Liver (tissue), 9 donors: ENCODE data around the gene NKX1-2. TPM values are rescaled to one million over a fixed set of nuclear protein-coding genes. Genes with fewer than 3 reads are reported as not detected.

Experiments used
- DNase-seq: peaks from one replicate; pipeline ENCODE4 v3.0.0-alpha.2; 2017; ENCODE audit warnings: low spot score
- H3K27ac ChIP-seq, 2 donors: one replicate each; pipeline ENCODE4 v1.7.0; 2013; ENCODE audit warnings: inconsistent platforms in 2 of 2, low read length in 2 of 2, control low read depth in 1 of 2, low read depth in 1 of 2, mild to moderate bottlenecking in 1 of 2
- H3K27me3 ChIP-seq, 4 donors: one replicate each; pipeline versions ENCODE4 v1.6.1 to v1.7.0; 2013; ENCODE audit warnings: low read length in 3 of 4, inconsistent platforms in 1 of 4, mild to moderate bottlenecking in 1 of 4, moderate library complexity in 1 of 4; ENCODE audit not compliant: control insufficient read depth in 4 of 4, insufficient read depth in 4 of 4
- H3K36me3 ChIP-seq, 4 donors: one replicate each; pipeline versions ENCODE4 v1.6.1 to v1.7.0; 2013; ENCODE audit warnings: low read length in 3 of 4, mild to moderate bottlenecking in 3 of 4, low read depth in 1 of 4, moderate library complexity in 1 of 4; ENCODE audit not compliant: control insufficient read depth in 4 of 4, insufficient read depth in 3 of 4
- H3K4me1 ChIP-seq, 4 donors: one replicate each; pipeline versions ENCODE4 v1.6.1 to v1.7.0; 2013; ENCODE audit warnings: low read length in 3 of 4, mild to moderate bottlenecking in 3 of 4, moderate library complexity in 1 of 4; ENCODE audit not compliant: control insufficient read depth in 4 of 4, insufficient read depth in 4 of 4
- H3K4me3 ChIP-seq, 3 donors: one replicate each; pipeline versions ENCODE4 v1.6.1 to v1.7.0; 2013; ENCODE audit warnings: low read length in 3 of 3, control low read depth in 1 of 3, low read depth in 1 of 3, mild to moderate bottlenecking in 1 of 3
- H3K9ac ChIP-seq, 2 donors: one replicate each; pipeline ENCODE4 v1.7.0; 2013; ENCODE audit warnings: low read length in 2 of 2, mild to moderate bottlenecking in 2 of 2, moderate library complexity in 2 of 2, control low read depth in 1 of 2, low read depth in 1 of 2
- H3K9me3 ChIP-seq, 4 donors: one replicate each; pipeline versions ENCODE4 v1.6.1 to v1.7.0; 2013; ENCODE audit warnings: low read length in 3 of 4; ENCODE audit not compliant: control insufficient read depth in 4 of 4
- ATF3 ChIP-seq: IDR thresholded peaks from 2 replicates; pipeline ENCODE4 v1.6.1; 2016; ENCODE audit warnings: antibody characterized with exemption
- EGR1 ChIP-seq, 2 donors: IDR thresholded peaks; 2 replicates each; pipeline ENCODE4 v1.6.1; 2016 to 2018; ENCODE audit warnings: antibody characterized with exemption in 2 of 2, low read depth in 2 of 2
- FOXA1 ChIP-seq: IDR thresholded peaks from 2 replicates; pipeline ENCODE4 v1.6.1; 2016; ENCODE audit warnings: antibody characterized with exemption
- FOXA2 ChIP-seq: IDR thresholded peaks from 2 replicates; pipeline ENCODE4 v1.6.1; 2016; ENCODE audit warnings: antibody characterized with exemption
- GABPA ChIP-seq, 2 donors: IDR thresholded peaks in 1 of 2; conservative IDR thresholded peaks in 1 of 2; 2 replicates each; pipeline ENCODE4 v1.6.1; 2016; ENCODE audit warnings: antibody characterized with exemption in 2 of 2, mild to moderate bottlenecking in 1 of 2, moderate library complexity in 1 of 2
- HNF4A ChIP-seq, 2 donors: conservative IDR thresholded peaks; 2 replicates each; pipeline ENCODE4 v1.6.1; 2016; ENCODE audit warnings: antibody characterized with exemption in 2 of 2, mild to moderate bottlenecking in 2 of 2
- HNF4G ChIP-seq: IDR thresholded peaks from 2 replicates; pipeline ENCODE4 v1.6.1; 2016; ENCODE audit warnings: antibody characterized with exemption
- JUND ChIP-seq, 2 donors: IDR thresholded peaks; 2 replicates each; pipeline ENCODE4 v1.6.1; 2016; ENCODE audit warnings: antibody characterized with exemption in 2 of 2
- NR2F2 ChIP-seq: IDR thresholded peaks from 2 replicates; pipeline ENCODE4 v1.6.1; 2016; ENCODE audit warnings: antibody characterized with exemption
- RAD21 ChIP-seq, 2 donors: IDR thresholded peaks; 2 replicates each; pipeline ENCODE4 v1.6.1; 2016; ENCODE audit warnings: antibody characterized with exemption in 2 of 2, mild to moderate bottlenecking in 2 of 2
- REST ChIP-seq: IDR thresholded peaks from 2 replicates; pipeline ENCODE4 v1.6.1; 2016; ENCODE audit warnings: antibody characterized with exemption, mild to moderate bottlenecking
- RXRA ChIP-seq, 2 donors: IDR thresholded peaks; 2 replicates each; pipeline ENCODE4 v1.6.1; 2017 to 2018; ENCODE audit warnings: antibody characterized with exemption in 2 of 2, mild to moderate bottlenecking in 1 of 2
- SP1 ChIP-seq: IDR thresholded peaks from 2 replicates; pipeline ENCODE4 v1.6.1; 2018; ENCODE audit warnings: antibody characterized with exemption, mild to moderate bottlenecking
- TAF1 ChIP-seq: conservative IDR thresholded peaks from 2 replicates; pipeline ENCODE4 v1.6.1; 2016; ENCODE audit warnings: antibody characterized with exemption, mild to moderate bottlenecking
- YY1 ChIP-seq: IDR thresholded peaks from 2 replicates; pipeline ENCODE4 v1.6.1; 2016; ENCODE audit warnings: antibody characterized with exemption, mild to moderate bottlenecking
- ZBTB33 ChIP-seq: IDR thresholded peaks from 2 replicates; pipeline ENCODE4 v1.6.1; 2016; ENCODE audit warnings: antibody characterized with exemption
- WGBS: extraction: QIAGEN DNeasy Blood & Tissue Kit; methylation state at CpG from one replicate; pipeline ENCODE4 v1.1.7; 2013; 5-methylcytosine and 5-hydroxymethylcytosine counted together
- polyA plus RNA-seq, 2 donors: library from polyadenylated mRNA; stranded (reverse) in 1 of 2; unstranded in 1 of 2; fragments of 200-250 nt in 1 of 2; fragments of >200 nt in 1 of 2; fragmentation: Nextera tagmentation in 1 of 2; extraction: Ambion mirVana in 1 of 2; gene quantifications; one replicate each; pipeline versions ENCODE4 v1.2.1 to v1.2.3, GENCODE V29; 2013 to 2015
- total RNA-seq, 2 donors: library from RNA; depleted of rRNA; stranded (reverse); fragments of >200 nt; gene quantifications; one replicate each; pipeline ENCODE4 v1.2.3, GENCODE V29; 2014
- TF ChIP-seq, protein P1 (sequence below): fragments of 150-350 bp; IDR thresholded peaks from 2 replicates; pipeline ENCODE4 v1.5.1; 2017; ENCODE audit warnings: improper control_type of control experiment, low read depth, low read length; ENCODE audit not compliant: missing input control
- TF ChIP-seq, protein P2 (sequence below): IDR thresholded peaks from 2 replicates; pipeline ENCODE4 v1.6.1; 2016; ENCODE audit warnings: antibody characterized with exemption
- donor health status: healthy.
- donor health status: healthy.
- donor health status: healthy.
- donor health status: healthy.
- donor health status: healthy.

Gene NKX1-2
- total and polyA plus RNA-seq, 4 donors: not detected

GRCh38 chr10:124453960-124454610, 4.2 kb upstream of the NKX1-2 start:
- H3K9ac ChIP-seq: no peak overlapping the region
- H3K27me3 ChIP-seq: peaks cover 2 to 23% (median 10%) of the 10 kb centered on the region in 4 donors
- H3K4me1 ChIP-seq: peaks cover under 1 to 13% (median 8%) of the 10 kb centered on the region in 4 donors
- no peaks in the 10 kb centered on the region for H3K9me3 ChIP-seq
- DNase-seq: no peak
- TF ChIP-seq YY1 (no peak), EGR1 (IDR thresholded peaks at IDR 0.05; ENCODE audit: low read depth in 2 of 2) (no peak), FOXA2 (no peak), GABPA (IDR thresholded peaks at IDR 0.05 in 1 of 2, conservative IDR thresholded peaks at IDR 0.05 in 1 of 2) (no peak), RXRA (IDR thresholded peaks at IDR 0.05) (no peak), FOXA1 (no peak), HNF4A (conservative IDR thresholded peaks at IDR 0.05) (no peak), HNF4G (no peak), TAF1 (no peak), RAD21 (IDR thresholded peaks at IDR 0.05) (no peak)
- TF ChIP-seq, protein P1, sequence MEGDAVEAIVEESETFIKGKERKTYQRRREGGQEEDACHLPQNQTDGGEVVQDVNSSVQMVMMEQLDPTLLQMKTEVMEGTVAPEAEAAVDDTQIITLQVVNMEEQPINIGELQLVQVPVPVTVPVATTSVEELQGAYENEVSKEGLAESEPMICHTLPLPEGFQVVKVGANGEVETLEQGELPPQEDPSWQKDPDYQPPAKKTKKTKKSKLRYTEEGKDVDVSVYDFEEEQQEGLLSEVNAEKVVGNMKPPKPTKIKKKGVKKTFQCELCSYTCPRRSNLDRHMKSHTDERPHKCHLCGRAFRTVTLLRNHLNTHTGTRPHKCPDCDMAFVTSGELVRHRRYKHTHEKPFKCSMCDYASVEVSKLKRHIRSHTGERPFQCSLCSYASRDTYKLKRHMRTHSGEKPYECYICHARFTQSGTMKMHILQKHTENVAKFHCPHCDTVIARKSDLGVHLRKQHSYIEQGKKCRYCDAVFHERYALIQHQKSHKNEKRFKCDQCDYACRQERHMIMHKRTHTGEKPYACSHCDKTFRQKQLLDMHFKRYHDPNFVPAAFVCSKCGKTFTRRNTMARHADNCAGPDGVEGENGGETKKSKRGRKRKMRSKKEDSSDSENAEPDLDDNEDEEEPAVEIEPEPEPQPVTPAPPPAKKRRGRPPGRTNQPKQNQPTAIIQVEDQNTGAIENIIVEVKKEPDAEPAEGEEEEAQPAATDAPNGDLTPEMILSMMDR: no peak
- TF ChIP-seq, protein P2, sequence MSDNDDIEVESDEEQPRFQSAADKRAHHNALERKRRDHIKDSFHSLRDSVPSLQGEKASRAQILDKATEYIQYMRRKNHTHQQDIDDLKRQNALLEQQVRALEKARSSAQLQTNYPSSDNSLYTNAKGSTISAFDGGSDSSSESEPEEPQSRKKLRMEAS: no peak
- H3K36me3 ChIP-seq: no peaks in the 10 kb centered on the region
- H3K4me3 ChIP-seq: no peak overlapping the region
- 28% methylated on average over 8 of the region's 8 CpGs for WGBS
- H3K27ac ChIP-seq: no peak overlapping the region

- peaks cover 5 to 31% (median 20%) of the 10 kb centered on the region in 4 donors for H3K27me3 ChIP-seq
- peaks cover 9 to 28% (median 20%) of the 10 kb centered on the region in 4 donors for H3K4me1 ChIP-seq
- TF ChIP-seq HNF4A (conservative IDR thresholded peaks at IDR 0.05) (no peak), FOXA1 (no peak), EGR1 (IDR thresholded peaks at IDR 0.05; ENCODE audit: low read depth in 2 of 2) (no peak), HNF4G (no peak), SP1 (no peak), ATF3 (no peak), ZBTB33 (no peak), REST (no peak), GABPA (IDR thresholded peaks at IDR 0.05 in 1 of 2, conservative IDR thresholded peaks at IDR 0.05 in 1 of 2) (no peak), RAD21 (IDR thresholded peaks at IDR 0.05) (no peak), NR2F2 (no peak), RXRA (IDR thresholded peaks at IDR 0.05) (no peak), FOXA2 (no peak), JUND (IDR thresholded peaks at IDR 0.05) (no peak), YY1 (no peak), TAF1 (no peak)
- TF ChIP-seq, protein P1: no peak
- TF ChIP-seq, protein P2: no peak
- H3K9me3 ChIP-seq: no peaks in the 10 kb centered on the region
- no peak overlapping the region for H3K9ac ChIP-seq
- H3K27ac ChIP-seq: no peak overlapping the region
- no peak overlapping the region for H3K4me3 ChIP-seq
- DNase-seq: no peak
- WGBS: 43% methylated on average over 6 of the region's 6 CpGs
- H3K36me3 ChIP-seq: no peaks in the 10 kb centered on the region
Measured at GRCh38 chr10:124451276-124451675, 1.4 kb upstream of the NKX1-2 start.
